Testis (tissue), 3 donors: ENCODE measurements around the gene TP73. TPM values are rescaled to one million over a fixed set of nuclear protein-coding genes. Genes with fewer than 3 reads are reported as not detected.

Experiments
- DNase-seq: peaks from one replicate; pipeline ENCODE4 v3.0.0-alpha.2; 2019
- H3K27ac ChIP-seq, 2 donors: fragments of 200-600 bp; sonication (generic); one replicate each; pipeline ENCODE4 v1.5.1; 2019
- H3K27me3 ChIP-seq: fragments of 200-600 bp; sonication (generic); one replicate; pipeline ENCODE4 v1.5.1; 2019
- H3K36me3 ChIP-seq: fragments of 200-600 bp; sonication (generic); one replicate; pipeline ENCODE4 v1.5.1; 2017; ENCODE audit warnings: low read depth; ENCODE audit errors: missing control alignments
- H3K4me1 ChIP-seq: fragments of 200-600 bp; sonication (generic); one replicate; pipeline ENCODE4 v1.5.1; 2019
- H3K4me3 ChIP-seq, 2 donors: fragments of 200-600 bp; sonication (generic); one replicate each; pipeline ENCODE4 v1.5.1; 2017 to 2019
- H3K9me3 ChIP-seq: fragments of 200-600 bp; sonication (generic); one replicate; pipeline ENCODE4 v1.5.1; 2017
- POLR2A ChIP-seq: fragments of 450-650 bp; IDR thresholded peaks from one replicate; pipeline ENCODE4 v1.6.1; 2017; ENCODE audit warnings: antibody characterized with exemption, mild to moderate bottlenecking, moderate library complexity
- WGBS, 2 donors: methylation state at CpG; one replicate each; pipeline ENCODE4 v1.1.5; 2018; 5-methylcytosine and 5-hydroxymethylcytosine counted together
- intact Hi-C: fragments of 100-400 bp; cut with DNase I; formaldehyde crosslinking; loops from one replicate; pipeline ENCODE4 v1.15.1; 2023; ENCODE audit warnings: low total_unique reads
- polyA plus RNA-seq: library from polyadenylated mRNA; stranded (reverse); fragments of 350-450 nt; fragmentation: Illumina TruSeq; extraction: RNeasy Lipid Tissue Mini Kit (QIAGEN cat#74804); gene quantifications from one replicate; pipeline ENCODE4 v1.2.3, GENCODE V29; 2014; ENCODE audit warnings: low read depth, low replicate concordance; ENCODE audit not compliant: insufficient read depth
- total RNA-seq, 2 donors: library from RNA; depleted of rRNA; stranded (reverse); fragments of >200 nt; gene quantifications; one replicate each; pipeline ENCODE4 v1.2.3, GENCODE V29; 2016
- TF ChIP-seq, protein P1 (sequence below), 3 experiments: fragments of 450-650 bp in 2 of 3; fragments of 200-600 bp in 1 of 3; sonication (generic) in 1 of 3; IDR thresholded peaks; one replicate each; pipeline ENCODE4 v1.5.1; 2016 to 2019; ENCODE audit warnings: antibody characterized with exemption in 3 of 3, mild to moderate bottlenecking in 2 of 3, moderate library complexity in 1 of 3

The TP73 gene
- total and polyA plus RNA-seq, 3 donors from 2014 or later, result 1.3 to 2.2 (median 1.5) TPM

GRCh38 chr1:3638027-3638426 is 14.3 kb upstream of the TP73 start:
- H3K27me3 ChIP-seq, result no peaks in the 10 kb centered on the region
- TF ChIP-seq POLR2A, result no peak
- TF ChIP-seq, protein P1, sequence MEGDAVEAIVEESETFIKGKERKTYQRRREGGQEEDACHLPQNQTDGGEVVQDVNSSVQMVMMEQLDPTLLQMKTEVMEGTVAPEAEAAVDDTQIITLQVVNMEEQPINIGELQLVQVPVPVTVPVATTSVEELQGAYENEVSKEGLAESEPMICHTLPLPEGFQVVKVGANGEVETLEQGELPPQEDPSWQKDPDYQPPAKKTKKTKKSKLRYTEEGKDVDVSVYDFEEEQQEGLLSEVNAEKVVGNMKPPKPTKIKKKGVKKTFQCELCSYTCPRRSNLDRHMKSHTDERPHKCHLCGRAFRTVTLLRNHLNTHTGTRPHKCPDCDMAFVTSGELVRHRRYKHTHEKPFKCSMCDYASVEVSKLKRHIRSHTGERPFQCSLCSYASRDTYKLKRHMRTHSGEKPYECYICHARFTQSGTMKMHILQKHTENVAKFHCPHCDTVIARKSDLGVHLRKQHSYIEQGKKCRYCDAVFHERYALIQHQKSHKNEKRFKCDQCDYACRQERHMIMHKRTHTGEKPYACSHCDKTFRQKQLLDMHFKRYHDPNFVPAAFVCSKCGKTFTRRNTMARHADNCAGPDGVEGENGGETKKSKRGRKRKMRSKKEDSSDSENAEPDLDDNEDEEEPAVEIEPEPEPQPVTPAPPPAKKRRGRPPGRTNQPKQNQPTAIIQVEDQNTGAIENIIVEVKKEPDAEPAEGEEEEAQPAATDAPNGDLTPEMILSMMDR (IDR thresholded peaks at IDR 0.05), result no peak
- no peaks in the 10 kb centered on the region for H3K4me1 ChIP-seq
- no peak overlapping the region for H3K27ac ChIP-seq
- no peak overlapping the region for H3K4me3 ChIP-seq
- intact Hi-C loops, result no loop called here
- no peak for DNase-seq
- H3K9me3 ChIP-seq, result no peaks in the 10 kb centered on the region
- H3K36me3 ChIP-seq, result no peaks in the 10 kb centered on the region
- 90% methylated on average over 12 of the region's 12 CpGs for WGBS, 2 donors

GRCh38 chr1:3638676-3639075 is 13.6 kb upstream of the TP73 start:
- TF ChIP-seq, protein P1 (IDR thresholded peaks at IDR 0.05), result no peak
- no peak for TF ChIP-seq POLR2A
- Histone ChIP-seq H3K4me3 (no peak overlapping the region), H3K27me3 (no peaks in the 10 kb centered on the region), H3K4me1 (no peaks in the 10 kb centered on the region), H3K36me3 (no peaks in the 10 kb centered on the region), H3K27ac (no peak overlapping the region), H3K9me3 (no peaks in the 10 kb centered on the region)
- intact Hi-C loops, result no loop called here
- WGBS, 2 donors, result 94 to 95% methylated on average over 15 of the region's 15 CpGs
- DNase-seq, result no peak

GRCh38 chr1:3639397-3639911 is 12.9 kb upstream of the TP73 start:
- 93 to 94% methylated on average over 16 to 22 of the region's 23 CpGs for WGBS, 2 donors
- no peak for DNase-seq
- no peaks in the 10 kb centered on the region for H3K9me3 ChIP-seq
- no peak overlapping the region for H3K4me3 ChIP-seq
- no peaks in the 10 kb centered on the region for H3K27me3 ChIP-seq
- intact Hi-C loops, result no loop called here
- TF ChIP-seq POLR2A, result no peak
- TF ChIP-seq, protein P1 (IDR thresholded peaks at IDR 0.05), result no peak
- no peak overlapping the region for H3K27ac ChIP-seq
- no peaks in the 10 kb centered on the region for H3K4me1 ChIP-seq
- no peaks in the 10 kb centered on the region for H3K36me3 ChIP-seq

DNA sequence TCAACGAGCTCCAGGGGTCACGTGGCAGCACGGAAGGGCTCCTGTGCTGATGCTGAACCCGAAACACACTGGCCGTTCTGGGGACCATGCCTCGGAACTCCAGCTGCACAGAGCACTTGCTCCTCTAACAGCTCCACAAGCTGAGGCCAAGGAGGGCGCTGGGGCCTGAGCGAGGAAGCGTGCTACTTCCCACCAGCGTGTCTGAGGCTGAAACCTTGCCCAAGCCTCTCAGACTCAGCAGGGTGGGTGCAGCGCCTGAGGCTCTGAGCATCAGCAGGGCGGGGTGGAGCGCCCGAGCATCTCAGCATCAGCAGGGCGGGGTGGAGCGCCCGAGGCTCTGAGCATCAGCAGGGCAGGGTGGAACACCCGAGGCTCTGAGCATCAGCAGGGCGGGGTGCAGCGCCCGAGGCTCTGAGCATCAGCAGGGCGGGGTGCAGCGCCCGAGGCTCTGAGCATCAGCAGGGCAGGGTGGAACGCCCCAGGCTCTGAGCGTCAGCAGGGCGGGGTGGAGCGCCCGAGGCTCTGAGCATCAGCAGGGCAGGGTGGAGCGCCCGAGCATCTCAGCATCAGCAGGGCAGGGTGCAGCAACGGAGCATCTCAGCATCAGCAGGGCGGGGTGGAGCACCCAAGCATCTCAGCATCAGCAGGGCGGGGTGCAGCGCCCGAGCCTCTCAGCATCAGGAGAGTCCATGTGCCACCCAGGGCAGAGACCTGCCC is 12.0 kb upstream of the TP73 start:
- DNase-seq, result no peak
- no peak overlapping the region for H3K27ac ChIP-seq
- no peak overlapping the region for H3K4me3 ChIP-seq
- intact Hi-C loops, result no loop called here
- TF ChIP-seq, protein P1 (IDR thresholded peaks at IDR 0.05), result no peak
- no peak for TF ChIP-seq POLR2A
- 84 to 91% methylated on average over 12 to 36 of the region's 36 CpGs for WGBS, 2 donors
- no peaks in the 10 kb centered on the region for H3K9me3 ChIP-seq
- H3K36me3 ChIP-seq, result no peaks in the 10 kb centered on the region
- no peaks in the 10 kb centered on the region for H3K4me1 ChIP-seq
- no peaks in the 10 kb centered on the region for H3K27me3 ChIP-seq
